Astrocyte (in vitro differentiated cells and primary cell): ENCODE results near the gene ARID2.

Experiments
- EZH2 ChIP-seq: IDR thresholded peaks from 2 replicates; pipeline ENCODE4 v1.6.1; 2012; ENCODE audit warnings: mild to moderate bottlenecking, low read length, inconsistent platforms; ENCODE audit not compliant: insufficient read depth
- TF ChIP-seq, protein P1 (sequence below): IDR thresholded peaks from 2 replicates; pipeline ENCODE4 v1.5.1; 2011; ENCODE audit warnings: low read depth, mild to moderate bottlenecking, inconsistent platforms, low read length, moderate library complexity; ENCODE audit not compliant: insufficient read depth

DNA sequence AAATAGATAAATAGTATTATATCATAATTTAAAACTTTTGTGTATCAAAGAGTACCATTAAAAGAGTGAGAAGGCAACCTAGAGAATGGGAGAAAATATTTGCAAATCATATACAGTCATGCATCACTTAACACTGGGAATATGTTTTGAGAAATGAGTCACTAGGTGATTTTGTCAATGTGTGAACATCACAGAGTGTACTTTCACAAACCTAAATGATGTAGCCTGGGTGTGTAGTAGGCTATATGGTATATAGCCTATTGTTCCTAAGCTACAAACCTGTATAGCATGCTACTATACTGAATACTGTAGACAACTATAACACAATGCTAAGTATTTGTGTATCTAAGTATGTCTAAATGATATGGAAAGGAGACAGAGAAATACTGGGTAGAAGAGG is 48.0 kb upstream of the ARID2 start:
- TF ChIP-seq, protein P1, sequence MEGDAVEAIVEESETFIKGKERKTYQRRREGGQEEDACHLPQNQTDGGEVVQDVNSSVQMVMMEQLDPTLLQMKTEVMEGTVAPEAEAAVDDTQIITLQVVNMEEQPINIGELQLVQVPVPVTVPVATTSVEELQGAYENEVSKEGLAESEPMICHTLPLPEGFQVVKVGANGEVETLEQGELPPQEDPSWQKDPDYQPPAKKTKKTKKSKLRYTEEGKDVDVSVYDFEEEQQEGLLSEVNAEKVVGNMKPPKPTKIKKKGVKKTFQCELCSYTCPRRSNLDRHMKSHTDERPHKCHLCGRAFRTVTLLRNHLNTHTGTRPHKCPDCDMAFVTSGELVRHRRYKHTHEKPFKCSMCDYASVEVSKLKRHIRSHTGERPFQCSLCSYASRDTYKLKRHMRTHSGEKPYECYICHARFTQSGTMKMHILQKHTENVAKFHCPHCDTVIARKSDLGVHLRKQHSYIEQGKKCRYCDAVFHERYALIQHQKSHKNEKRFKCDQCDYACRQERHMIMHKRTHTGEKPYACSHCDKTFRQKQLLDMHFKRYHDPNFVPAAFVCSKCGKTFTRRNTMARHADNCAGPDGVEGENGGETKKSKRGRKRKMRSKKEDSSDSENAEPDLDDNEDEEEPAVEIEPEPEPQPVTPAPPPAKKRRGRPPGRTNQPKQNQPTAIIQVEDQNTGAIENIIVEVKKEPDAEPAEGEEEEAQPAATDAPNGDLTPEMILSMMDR, result no peak
- TF ChIP-seq EZH2, result no peak
